Gastroesophageal sphincter (tissue), 4 donors: ENCODE results near the gene UGDH. TPM values are rescaled to one million over a fixed set of nuclear protein-coding genes. Genes with fewer than 3 reads are reported as not detected.

Source experiments
- ATAC-seq: fragments of 150-250 bp; one replicate; pipeline ENCODE4 v1.9.1; 2016; ENCODE audit warnings: mild to moderate bottlenecking, moderate library complexity
- H3K27ac ChIP-seq, 4 donors: fragments of 200-600 bp; sonication (generic) in 3 of 4; 1 replicate in 3 of 4; 2 replicates in 1 of 4; pipeline ENCODE4 v1.5.1; 2016 to 2019
- H3K27me3 ChIP-seq: fragments of 200-600 bp; sonication (generic); one replicate; pipeline ENCODE4 v1.5.1; 2019
- H3K36me3 ChIP-seq, 2 donors: fragments of 200-600 bp; sonication (generic); one replicate each; pipeline ENCODE4 v1.5.1; 2019; ENCODE audit warnings: control low read depth in 1 of 2
- H3K4me1 ChIP-seq, 3 donors: fragments of 200-600 bp; sonication (generic); 1 replicate in 2 of 3; 2 replicates in 1 of 3; pipeline ENCODE4 v1.5.1; 2016 to 2019; ENCODE audit warnings: control low read depth in 2 of 3
- H3K4me3 ChIP-seq, 2 donors: fragments of 200-600 bp; sonication (generic); one replicate each; pipeline ENCODE4 v1.5.1; 2019; ENCODE audit warnings: mild to moderate bottlenecking in 1 of 2, moderate library complexity in 1 of 2
- H3K9me3 ChIP-seq, 3 donors: fragments of 200-600 bp; sonication (generic); one replicate each; pipeline ENCODE4 v1.5.1; 2017 to 2019; ENCODE audit warnings: control low read depth in 2 of 3
- CTCF ChIP-seq, 4 experiments: fragments of 200-600 bp in 2 of 4; fragments of 450-650 bp in 2 of 4; sonication (generic) in 1 of 4; IDR thresholded peaks; one replicate each; pipeline ENCODE4 v1.5.1; 2017 to 2019; ENCODE audit warnings: antibody characterized with exemption in 4 of 4, mild to moderate bottlenecking in 2 of 4, moderate library complexity in 2 of 4
- EP300 ChIP-seq: sonication (generic); formaldehyde crosslinking; IDR thresholded peaks from one replicate; pipeline ENCODE4 v1.6.1; 2017; ENCODE audit warnings: antibody characterized with exemption, mild to moderate bottlenecking
- POLR2A ChIP-seq, 2 donors: fragments of 450-650 bp; IDR thresholded peaks; one replicate each; pipeline ENCODE4 v1.6.1; 2017; ENCODE audit warnings: antibody characterized with exemption in 2 of 2, mild to moderate bottlenecking in 2 of 2, moderate library complexity in 1 of 2
- POLR2AphosphoS5 ChIP-seq: sonication (generic); formaldehyde crosslinking; IDR thresholded peaks from one replicate; pipeline ENCODE4 v1.6.1; 2017; ENCODE audit warnings: antibody characterized with exemption
- WGBS, 2 donors: methylation state at CpG; one replicate each; pipeline ENCODE4 v1.1.5; 2018; ENCODE audit warnings: low coverage in 1 of 2; 5-methylcytosine and 5-hydroxymethylcytosine counted together
- total RNA-seq, 4 donors: library from RNA; depleted of rRNA; stranded (reverse); fragments of >200 nt; gene quantifications; one replicate each; pipeline ENCODE4 v1.1.0, GENCODE V29; 2016

UGDH gene
- total RNA-seq, 4 donors from 2014 or later: 31.1 to 151 (median 90.0) TPM

GRCh38 chr4:39486221-39486804, 40.9 kb downstream of the UGDH start:
- no peak overlapping the region for H3K4me3 ChIP-seq
- TF ChIP-seq POLR2A (IDR thresholded peaks at IDR 0.05) (no peak), EP300 (no peak)
- no peak for ATAC-seq
- H3K27ac ChIP-seq: no peak overlapping the region
- H3K9me3 ChIP-seq: no peaks in the 10 kb centered on the region
- H3K27me3 ChIP-seq: no peaks in the 10 kb centered on the region
- WGBS, 2 donors: 78 to 83% methylated on average over 2 to 10 of the region's 10 CpGs
- no peaks in the 10 kb centered on the region for H3K4me1 ChIP-seq
- H3K36me3 ChIP-seq: no peaks in the 10 kb centered on the region

- no peak for ATAC-seq
- Histone ChIP-seq H3K4me1 (no peaks in the 10 kb centered on the region), H3K9me3 (no peaks in the 10 kb centered on the region), H3K36me3 (no peaks in the 10 kb centered on the region), H3K27ac (no peak overlapping the region), H3K4me3 (no peak overlapping the region), H3K27me3 (no peaks in the 10 kb centered on the region)
- 64 to 69% methylated on average over 3 of the region's 6 CpGs for WGBS, 2 donors
- no peak for TF ChIP-seq CTCF (IDR thresholded peaks at IDR 0.05)
Observed at GRCh38 chr4:39484582-39485272, 42.5 kb downstream of the UGDH start.

GRCh38 chr4:39480902-39481695, 46.1 kb downstream of the UGDH start:
- Histone ChIP-seq H3K36me3 (peaks cover 0 to 20% of the 10 kb centered on the region in 2 donors), H3K9me3 (no peaks in the 10 kb centered on the region), H3K27ac (no peak overlapping the region), H3K27me3 (no peaks in the 10 kb centered on the region), H3K4me3 (no peak overlapping the region), H3K4me1 (no peaks in the 10 kb centered on the region)
- TF ChIP-seq EP300: no peak
- TF ChIP-seq POLR2AphosphoS5: no peak
- TF ChIP-seq CTCF (IDR thresholded peaks at IDR 0.05): no peak
- no peak for TF ChIP-seq POLR2A (IDR thresholded peaks at IDR 0.05)
- no peak for ATAC-seq
- 86 to 89% methylated on average over 7 to 8 of the region's 21 CpGs for WGBS, 2 donors

GRCh38 chr4:39480251-39480650, 47.0 kb downstream of the UGDH start:
- no peak overlapping the region for H3K4me3 ChIP-seq
- H3K27ac ChIP-seq: no peak overlapping the region
- no peak for ATAC-seq
- no peak for TF ChIP-seq CTCF (IDR thresholded peaks at IDR 0.05)
- no peak for TF ChIP-seq POLR2A (IDR thresholded peaks at IDR 0.05)
- no peak for TF ChIP-seq POLR2AphosphoS5
- no peaks in the 10 kb centered on the region for H3K4me1 ChIP-seq
- H3K27me3 ChIP-seq: no peaks in the 10 kb centered on the region
- 94 to 100% methylated on average over 1 to 15 of the region's 27 CpGs for WGBS, 2 donors
- peaks cover 0 to 20% of the 10 kb centered on the region in 2 donors for H3K36me3 ChIP-seq
- H3K9me3 ChIP-seq: no peaks in the 10 kb centered on the region

DNA sequence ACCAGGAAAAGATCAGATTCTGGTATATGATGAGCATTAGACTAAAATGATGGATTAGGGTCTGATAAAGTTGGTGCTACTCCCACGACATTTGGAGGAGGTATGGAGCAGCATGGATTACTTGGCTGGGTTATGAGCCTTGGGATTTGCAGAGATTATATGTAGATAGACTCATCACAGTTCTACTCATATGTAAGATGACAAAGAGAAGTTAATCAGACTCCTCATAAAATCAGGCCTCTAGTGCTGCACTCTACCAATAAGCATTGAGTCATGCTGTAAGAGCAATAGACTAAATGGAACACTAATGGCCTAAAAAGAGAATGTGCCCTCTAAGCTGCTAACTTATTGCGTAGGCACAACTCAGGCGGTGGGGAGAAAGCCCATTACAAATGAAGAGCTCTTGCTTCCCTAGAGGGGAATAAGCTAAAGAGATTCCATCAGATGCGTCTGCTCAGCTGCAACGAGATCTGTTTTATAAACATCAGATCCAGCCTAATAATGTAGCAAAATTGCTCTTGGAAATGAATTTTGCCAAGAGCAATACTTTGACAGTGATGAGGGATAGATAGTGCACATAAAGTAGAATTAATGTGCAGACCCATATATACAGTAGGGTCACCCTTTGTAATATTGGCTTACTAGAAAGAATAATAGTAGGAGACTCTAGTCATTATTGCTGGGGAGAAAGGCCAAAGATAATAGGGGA, 50.9 kb downstream of the UGDH start:
- H3K27me3 ChIP-seq: no peaks in the 10 kb centered on the region
- no peak overlapping the region for H3K27ac ChIP-seq
- TF ChIP-seq CTCF (IDR thresholded peaks at IDR 0.05): no peak
- no peak for TF ChIP-seq POLR2AphosphoS5
- no peak for TF ChIP-seq EP300
- no peak for TF ChIP-seq POLR2A (IDR thresholded peaks at IDR 0.05)
- H3K4me1 ChIP-seq: no peaks in the 10 kb centered on the region
- 73 to 76% methylated on average over 3 to 5 of the region's 5 CpGs for WGBS, 2 donors
- H3K4me3 ChIP-seq: no peak overlapping the region
- no peak for ATAC-seq
- H3K9me3 ChIP-seq: no peaks in the 10 kb centered on the region
- peaks cover 0 to 56% of the 10 kb centered on the region in 2 donors for H3K36me3 ChIP-seq
